ENCODE measurements around the gene RNF166. TPM values are rescaled to one million over a fixed set of nuclear protein-coding genes. Genes with fewer than 3 reads are reported as not detected.

RNF166 gene
- total RNA-seq, 4 donors from 2014 or later = 14.7 to 21.8 (median 17.7) TPM

- DNase-seq (ENCODE audit: low spot score in 2 of 2) = peak; percentile 60 to 94
- intact Hi-C loops (cut with DNase I; ENCODE audit: low total_unique reads) = no loop called here
- WGBS, 2 donors = 0 to 10% methylated on average over 4 to 10 of the region's 41 CpGs
- peak within 1 kb of the TSS; percentile 55 for H3K4me3 ChIP-seq (ENCODE audit: low read depth, poor library complexity, severe bottlenecking)
- TF ChIP-seq CTCF (IDR thresholded peaks at IDR 0.05) (no peak), POLR2A (IDR thresholded peaks at IDR 0.05) (no peak)
Observed at GRCh38 chr16:88650749-88651275, 55.4 kb downstream of the RNF166 start, which contains the start of gene CYBA. Gene CYBA (minus strand): TSS chr16:88651053. CDS start chr16:88651013, 40 bp downstream.

- WGBS, 2 donors = 33 to 49% methylated on average over 7 to 25 of the region's 37 CpGs
Observed at GRCh38 chr16:88649924-88650748, 56.1 kb downstream of the RNF166 start.

GRCh38 chr16:88649195-88649923, 56.8 kb downstream of the RNF166 start:
- no peak for DNase-seq (ENCODE audit: low spot score in 2 of 2)
- H3K4me3 ChIP-seq (ENCODE audit: low read depth, poor library complexity, severe bottlenecking) = no peak overlapping the region
- TF ChIP-seq CTCF (IDR thresholded peaks at IDR 0.05) = no peak
- TF ChIP-seq POLR2A (IDR thresholded peaks at IDR 0.05) = no peak
- 84 to 87% methylated on average over 16 to 20 of the region's 20 CpGs for WGBS, 2 donors
- intact Hi-C loops (cut with DNase I; ENCODE audit: low total_unique reads) = no loop called here

More at GRCh38 chr16:88649924-88650748, 56.1 kb downstream of the RNF166 start:
- TF ChIP-seq POLR2A (IDR thresholded peaks at IDR 0.05) (no peak), CTCF (IDR thresholded peaks at IDR 0.05) (no peak)
- no peak for DNase-seq (ENCODE audit: low spot score in 2 of 2)
- intact Hi-C loops (cut with DNase I; ENCODE audit: low total_unique reads) = no loop called here
- H3K4me3 ChIP-seq (ENCODE audit: low read depth, poor library complexity, severe bottlenecking) = peak overlapping the region; percentile 55

GRCh38 chr16:88647178-88648070, 58.8 kb downstream of the RNF166 start:
- no peak for DNase-seq (ENCODE audit: low spot score in 2 of 2)
- intact Hi-C loops (cut with DNase I; ENCODE audit: low total_unique reads) = no loop called here
- WGBS, 2 donors = 85 to 86% methylated on average over 16 to 21 of the region's 22 CpGs
- no peak for TF ChIP-seq POLR2A (IDR thresholded peaks at IDR 0.05)
- TF ChIP-seq CTCF (IDR thresholded peaks at IDR 0.05) = no peak
- no peak overlapping the region for H3K4me3 ChIP-seq (ENCODE audit: low read depth, poor library complexity, severe bottlenecking)

Small RNAs within 50 kb of the gene (microRNA-seq; reads per million reads assigned to microRNA genes)
- gene MIR4722 (ENCODE audit: borderline number of aligned reads in 1 of 2, borderline replicate concordance in 2 of 2) = 0 reads per million in 2 donors

Other genes starting within 250 kb of the RNF166 start
- gene ZC3H18, start 136.0 kb downstream of the RNF166 start, total RNA-seq = 10 to 100 TPM; 16.5 to 32.3 (median 18.5) TPM
- gene IL17C, start 67.8 kb downstream of the RNF166 start, total RNA-seq = under 1 TPM in 1 of 4 donors, not detected in 3; 0.91 TPM
- gene CYBA, start 55.4 kb downstream of the RNF166 start, total RNA-seq = 10 to 100 TPM; 30.5 to 93.2 (median 44.7) TPM
- 10 to 100 TPM; 40.2 to 93.5 (median 67.1) TPM for gene MVD, start 43.3 kb downstream of the RNF166 start, total RNA-seq
- gene SNAI3, start 19.9 kb downstream of the RNF166 start, total RNA-seq = under 1 TPM; 0.17 to 0.81 (median 0.29) TPM
- 1 to 10 TPM; 9.4 to 9.9 (median 9.5) TPM for gene CTU2, start 95 bp upstream of the RNF166 start, total RNA-seq
- 100 to 1,000 TPM; 196 to 281 (median 206) TPM for gene PIEZO1, start 78.8 kb upstream of the RNF166 start, total RNA-seq
- gene CDT1, start 97.4 kb upstream of the RNF166 start, total RNA-seq = 10 to 100 TPM in 2 of 4 donors, 1 to 10 TPM in 2; 2.9 to 14.7 (median 7.9) TPM
- gene APRT, start 105.5 kb upstream of the RNF166 start, total RNA-seq = 100 to 1,000 TPM; 276 to 310 (median 291) TPM
- 10 to 100 TPM; 17.3 to 45.6 (median 37.3) TPM for gene GALNS, start 150.5 kb upstream of the RNF166 start, total RNA-seq
- 10 to 100 TPM; 29.9 to 43.0 (median 38.6) TPM for gene TRAPPC2L, start 150.7 kb upstream of the RNF166 start, total RNA-seq
- not detected for gene PABPN1L, start 160.3 kb upstream of the RNF166 start, total RNA-seq

Data from lower leg skin (tissue), 4 donors.